NCI-H82 (cell line): ENCODE measurements around the gene MPIG6B.
"Not testable (repeated sequence)": the region's sequence is repeated elsewhere in the genome, so short reads cannot be mapped to it uniquely, and the experiment has no call there.

Source experiments
- DNase-seq: peaks from one replicate; lab custom pipeline; 2025; lab: John Stamatoyannopoulos, UW

Gene MPIG6B

DNA sequence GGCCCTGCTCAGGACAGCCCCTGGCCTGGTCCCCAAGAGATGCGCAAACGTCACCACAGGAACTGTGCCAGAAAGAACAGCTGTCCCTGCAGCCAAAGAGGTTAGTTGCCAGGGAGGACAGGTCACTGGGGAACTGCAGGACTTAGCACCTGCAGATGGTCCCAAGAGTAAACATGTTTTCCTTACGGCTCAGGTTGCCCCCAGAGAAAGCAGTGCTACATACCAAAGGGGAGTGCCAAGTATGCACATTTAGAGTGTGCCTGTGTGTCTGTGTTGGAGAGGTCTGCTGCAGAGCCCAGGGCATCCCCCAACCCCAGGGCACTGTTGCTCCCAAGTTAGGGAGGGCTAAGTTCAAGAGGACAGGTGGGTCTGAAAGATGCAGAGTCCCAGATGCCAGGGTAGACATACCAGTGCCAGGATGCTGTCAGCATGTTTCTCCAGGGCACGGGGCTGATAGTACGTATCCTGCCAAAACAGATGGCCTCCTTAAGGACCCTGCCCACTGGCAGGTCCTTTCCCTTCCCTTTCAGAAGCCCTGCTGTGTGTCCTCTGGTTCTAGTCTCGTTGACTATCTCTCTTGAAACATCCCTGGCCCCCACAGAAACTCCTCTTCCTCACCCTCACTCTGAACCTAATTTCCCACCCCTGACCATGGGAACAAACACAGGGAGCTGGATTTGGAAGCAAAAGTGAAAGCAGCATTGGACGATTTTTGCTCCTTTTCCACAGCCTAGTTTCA is 21.3 kb upstream of the MPIG6B start:
- DNase-seq, result peak; percentile 46

GRCh38 chr6:31702405-31702818 is 20.8 kb upstream of the MPIG6B start:
- no peak for DNase-seq

DNA sequence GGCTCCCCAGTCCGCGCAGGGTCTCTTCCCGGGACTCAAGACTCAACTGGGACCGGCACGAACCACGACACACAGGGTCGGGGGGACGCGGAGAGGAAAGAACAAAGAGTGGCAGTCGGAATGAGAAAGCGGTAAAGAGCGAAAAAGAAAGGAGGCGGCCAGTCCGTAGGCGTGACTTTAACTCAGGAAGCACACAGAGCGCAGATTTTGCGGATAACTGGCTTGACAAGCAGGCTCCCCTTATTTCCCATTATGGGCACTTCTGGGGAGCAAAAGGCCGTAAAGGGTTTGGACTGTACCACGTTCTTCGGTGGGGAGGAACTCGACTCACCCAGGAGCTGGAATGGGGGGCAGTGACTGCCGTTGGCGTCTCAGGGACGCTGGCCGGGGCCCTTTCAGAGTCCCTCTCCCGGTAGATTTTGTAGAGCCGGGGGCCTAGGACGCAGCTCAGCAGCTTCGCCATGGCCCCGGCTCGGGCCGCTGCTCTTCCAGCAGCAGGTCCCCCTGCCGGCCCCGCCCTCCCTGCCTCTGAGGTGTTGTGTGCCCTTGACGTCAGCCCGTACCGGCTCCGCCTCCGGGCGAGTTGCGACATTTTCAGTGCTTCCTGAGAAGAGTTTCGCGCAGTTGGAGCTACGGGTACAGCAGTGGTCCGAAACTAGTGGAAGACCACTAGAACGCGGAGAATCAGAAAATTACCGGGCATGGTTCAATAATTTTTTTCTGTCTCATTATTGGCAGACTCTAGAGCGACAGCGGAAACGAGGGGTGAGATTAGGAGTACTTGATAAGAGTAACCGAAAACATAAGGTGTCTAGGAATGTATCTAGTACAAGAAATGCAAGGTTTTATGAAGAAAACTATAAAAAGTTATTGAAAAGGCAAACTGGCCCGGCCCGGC is 20.1 kb upstream of the MPIG6B start, which contains the start of gene ABHD16A:
Gene ABHD16A (minus strand): TSS at position 506 of the 898 bp plus-strand sequence. CDS start 43 bp downstream, at position 463.
- peak; percentile 98 for DNase-seq

DNA sequence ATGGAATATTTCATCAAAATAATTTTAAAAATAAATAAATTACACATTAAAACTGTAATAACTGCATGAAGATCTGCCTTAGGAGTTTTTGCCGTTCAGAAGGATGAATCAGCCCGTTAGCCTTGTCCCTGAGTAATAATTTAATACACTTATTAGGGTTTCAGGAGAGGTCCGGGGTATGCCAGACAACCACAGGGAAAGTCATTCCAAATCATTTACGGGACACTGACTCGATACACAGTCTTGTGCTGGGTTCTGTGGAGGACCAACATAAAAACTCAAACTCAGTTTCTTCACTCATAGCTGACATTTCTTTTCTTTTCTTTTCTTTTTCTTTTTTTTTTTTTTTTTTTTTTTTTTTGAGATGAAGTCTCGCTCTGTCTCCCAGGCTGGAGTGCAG is 17.2 kb upstream of the MPIG6B start:
- DNase-seq, result no peak

- DNase-seq, result no peak
Observed at GRCh38 chr6:31706599-31706998, 16.6 kb upstream of the MPIG6B start, which contains the start of gene LY6G6F. LY6G6F (plus strand) TSS chr6:31706866; CDS start chr6:31706907, 41 bp downstream.

- no peak for DNase-seq
Observed at GRCh38 chr6:31707701-31708100, 15.5 kb upstream of the MPIG6B start.

- DNase-seq, result no peak
Observed at GRCh38 chr6:31708224-31708623, 14.9 kb upstream of the MPIG6B start.

DNA sequence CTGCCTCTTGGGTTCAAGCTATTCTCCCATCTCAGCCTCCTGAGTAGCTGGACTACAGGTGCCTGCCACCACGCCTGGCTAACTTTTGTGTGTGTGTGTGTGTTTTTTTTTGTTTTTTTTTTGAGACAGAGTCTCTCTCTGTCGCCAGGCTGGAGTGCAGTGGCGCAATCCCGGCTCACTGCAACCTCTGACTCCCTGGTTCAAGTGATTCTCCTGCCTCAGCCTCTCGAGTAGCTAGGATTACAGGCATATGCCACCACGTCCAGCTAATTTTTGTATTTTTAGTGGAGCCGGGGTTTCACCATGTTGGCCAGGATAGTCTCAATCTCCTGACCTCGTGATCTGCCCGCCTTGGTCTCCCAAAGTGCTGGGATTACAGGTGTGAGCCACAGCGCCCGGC is 14.0 kb upstream of the MPIG6B start:
- not testable (repeated sequence) for DNase-seq

DNA sequence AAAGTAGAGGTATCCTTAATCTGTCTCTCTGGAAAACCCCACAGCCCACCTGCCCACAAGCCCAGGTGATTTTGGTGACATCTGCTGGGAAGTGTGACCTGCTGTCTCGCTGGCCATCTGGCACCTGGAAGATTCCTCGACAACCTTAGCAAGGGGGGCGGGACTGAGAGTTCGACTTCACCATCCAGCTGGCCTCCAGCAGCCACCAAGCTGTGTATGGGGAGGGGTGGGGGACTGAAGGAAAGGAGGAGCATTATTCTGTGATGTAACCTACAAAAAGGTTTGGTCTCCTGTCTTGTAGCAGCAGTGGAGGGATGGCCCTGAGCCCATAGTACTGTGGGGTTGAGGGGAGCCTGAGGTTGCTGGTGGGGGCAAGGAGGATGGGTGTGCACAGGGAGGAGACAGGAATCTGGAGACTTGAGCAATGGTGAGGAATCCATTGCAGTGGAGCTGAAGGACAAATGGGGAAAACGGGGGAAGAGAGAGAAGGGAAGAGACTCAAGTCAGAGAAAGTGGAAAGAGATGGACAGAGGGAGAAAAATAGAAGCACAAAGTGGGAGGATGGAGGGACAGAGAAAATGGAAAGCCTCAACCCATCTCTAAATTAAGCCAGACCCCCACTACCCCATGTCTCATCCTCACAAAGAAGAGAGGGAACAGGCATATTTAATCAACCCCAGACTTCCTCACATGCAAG is 12.5 kb upstream of the MPIG6B start:
- DNase-seq, result peak; percentile 73

- DNase-seq, result no peak
Observed at GRCh38 chr6:31711233-31711632, 11.9 kb upstream of the MPIG6B start.

GRCh38 chr6:31712296-31712695 is 10.9 kb upstream of the MPIG6B start:
- no peak for DNase-seq

DNA sequence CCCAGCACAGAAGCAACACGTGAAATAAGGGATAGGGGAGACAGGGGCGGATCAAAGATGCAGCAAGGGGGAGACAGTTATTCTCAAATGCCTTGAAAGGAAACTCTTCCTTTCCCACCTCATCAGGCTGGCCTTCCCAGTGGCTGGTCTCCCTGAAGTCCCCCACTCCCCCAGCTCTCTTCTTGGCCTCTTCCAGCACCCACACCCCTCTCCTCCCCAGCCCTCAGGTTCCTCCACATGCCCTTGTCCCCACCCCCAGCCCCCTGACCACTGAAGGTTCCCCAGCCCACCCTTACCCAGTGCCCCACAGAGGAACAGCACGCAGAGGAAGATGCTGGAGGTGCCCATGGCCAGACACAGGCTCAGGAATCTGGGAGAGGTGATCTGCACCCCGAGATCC is 9.7 kb upstream of the MPIG6B start:
- no peak for DNase-seq

- peak; percentile 46 for DNase-seq
Observed at GRCh38 chr6:31713991-31714684, 9.0 kb upstream of the MPIG6B start.

DNA sequence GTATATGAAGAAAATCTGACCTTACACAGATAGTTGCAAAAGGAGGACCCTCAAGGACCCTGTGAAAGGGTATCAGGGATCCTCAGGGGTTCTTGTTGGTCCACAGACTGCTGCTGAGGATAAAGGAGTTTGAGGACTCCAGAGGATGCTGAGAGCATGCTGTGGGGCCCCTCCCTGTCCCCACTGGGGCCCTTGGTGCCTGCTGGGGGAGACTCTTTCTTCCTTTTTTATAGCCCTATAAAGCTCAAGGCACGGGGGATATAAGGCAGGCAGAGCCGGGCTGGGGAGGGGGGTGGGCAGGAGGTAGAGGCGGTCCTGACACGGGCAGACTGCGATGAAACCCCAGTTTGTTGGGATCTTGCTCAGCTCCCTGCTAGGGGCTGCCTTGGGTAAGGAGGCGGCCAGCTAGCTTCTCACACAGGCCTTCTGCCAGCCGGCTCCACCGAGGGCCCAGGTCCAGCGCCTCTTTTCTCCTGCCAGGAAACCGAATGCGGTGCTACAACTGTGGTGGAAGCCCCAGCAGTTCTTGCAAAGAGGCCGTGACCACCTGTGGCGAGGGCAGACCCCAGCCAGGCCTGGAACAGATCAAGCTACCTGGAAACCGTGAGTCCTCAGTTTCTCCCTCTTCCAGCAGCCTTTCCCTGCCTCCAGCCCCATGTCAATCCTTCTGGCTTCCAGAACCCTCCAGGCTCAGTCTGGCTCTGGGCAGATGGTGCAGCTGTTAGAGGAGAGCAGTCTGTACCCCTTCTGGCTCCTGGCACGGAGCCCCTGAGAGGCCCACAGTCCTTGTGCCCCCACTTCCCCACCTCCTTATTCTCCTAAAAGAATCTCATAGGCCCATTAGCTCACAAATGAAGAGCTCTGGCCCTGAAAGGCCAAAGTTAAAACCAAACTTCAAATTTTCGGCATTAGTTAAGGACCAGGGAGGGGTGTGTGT is 7.9 kb upstream of the MPIG6B start, which contains the start of gene LY6G6D:
Gene LY6G6D (plus strand): TSS at position 327 of the 937 bp plus-strand sequence. CDS start 8 bp downstream, at position 335.
- no peak for DNase-seq

- peak; percentile 38 for DNase-seq
Observed at GRCh38 chr6:31717499-31718222, 5.5 kb upstream of the MPIG6B start.

- DNase-seq, result no peak
Observed at GRCh38 chr6:31718265-31718664, 4.9 kb upstream of the MPIG6B start.

DNA sequence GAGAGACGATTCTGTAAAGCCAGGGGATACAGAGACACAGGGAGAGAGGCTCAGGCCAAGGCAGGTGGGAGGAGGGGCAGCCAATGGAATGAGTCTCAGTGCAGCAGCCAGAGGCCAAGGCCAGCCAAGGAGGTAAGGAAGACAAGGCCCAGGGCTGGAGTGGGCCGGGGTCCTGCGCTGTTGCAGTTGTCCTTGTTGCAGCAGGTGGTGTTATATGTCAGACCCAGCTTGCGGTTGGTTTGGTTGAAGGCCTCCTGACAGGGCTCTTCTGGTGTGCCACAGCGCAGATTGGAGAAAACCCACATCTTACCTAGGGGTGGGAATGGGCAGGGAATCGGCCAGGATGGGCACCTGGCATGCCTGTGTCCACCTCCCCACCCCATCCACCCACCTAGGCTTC is 4.2 kb upstream of the MPIG6B start:
- DNase-seq, result no peak

GRCh38 chr6:31720196-31720770 is 2.9 kb upstream of the MPIG6B start:
- DNase-seq, result no peak

- DNase-seq, result no peak
Observed at GRCh38 chr6:31721351-31722020, 1.7 kb upstream of the MPIG6B start, which contains the start of gene LY6G6C. LY6G6C (minus strand) TSS chr6:31721746; CDS start chr6:31721679, 67 bp downstream.
